ENCODE data around the gene KRTAP17-1.
"Not testable (repeated sequence)": the region's sequence is repeated elsewhere in the genome, so short reads cannot be mapped to it uniquely, and the experiment has no call there.

Gene KRTAP17-1

GRCh38 chr17:41315204-41315794 lies at the start of gene KRTAP17-1:
Gene KRTAP17-1 (minus strand): TSS chr17:41315710. CDS start chr17:41315650, 60 bp downstream.
- Mint-ChIP-seq H3K27ac (no peak within 1 kb of the TSS), H3K27me3 (peaks cover 19% of the 10 kb centered on the region), H3K36me3 (ENCODE audit: low read depth) (no peaks in the 10 kb centered on the region), H3K4me3 (no peak within 1 kb of the TSS), H3K9me3 (peaks cover 9% of the 10 kb centered on the region), H3K4me1 (ENCODE audit: low read depth) (no peaks in the 10 kb centered on the region)
- intact Hi-C loops (cut with micrococcal nuclease), result no loop called here

- Mint-ChIP-seq H3K36me3 (ENCODE audit: low read depth) (no peaks in the 10 kb centered on the region), H3K9me3 (no peaks in the 10 kb centered on the region), H3K4me1 (ENCODE audit: low read depth) (no peaks in the 10 kb centered on the region), H3K27ac (no peak overlapping the region), H3K27me3 (peaks cover 8% of the 10 kb centered on the region), H3K4me3 (no peak overlapping the region)
- intact Hi-C loops (cut with micrococcal nuclease), result no loop called here
Observed at GRCh38 chr17:41363881-41364280, 48.4 kb upstream of the KRTAP17-1 start.

GRCh38 chr17:41360296-41360995 lies 44.9 kb upstream of the KRTAP17-1 start:
- Mint-ChIP-seq H3K4me1 (ENCODE audit: low read depth) (no peaks in the 10 kb centered on the region), H3K9me3 (no peaks in the 10 kb centered on the region), H3K27me3 (peaks cover 11% of the 10 kb centered on the region), H3K27ac (no peak overlapping the region), H3K4me3 (no peak overlapping the region), H3K36me3 (ENCODE audit: low read depth) (no peaks in the 10 kb centered on the region)
- intact Hi-C loops (cut with micrococcal nuclease), result no loop called here

- Mint-ChIP-seq H3K4me3 (no peak overlapping the region), H3K27me3 (peaks cover 9% of the 10 kb centered on the region), H3K4me1 (ENCODE audit: low read depth) (no peaks in the 10 kb centered on the region), H3K36me3 (ENCODE audit: low read depth) (no peaks in the 10 kb centered on the region), H3K27ac (no peak overlapping the region), H3K9me3 (no peaks in the 10 kb centered on the region)
- intact Hi-C loops (cut with micrococcal nuclease), result no loop called here
Observed at GRCh38 chr17:41354536-41354935, 39.0 kb upstream of the KRTAP17-1 start.

- Mint-ChIP-seq H3K4me3 (no peak overlapping the region), H3K27me3 (peaks cover 7% of the 10 kb centered on the region)
- intact Hi-C loops (cut with micrococcal nuclease), result no loop called here
Observed at GRCh38 chr17:41352597-41353366, 37.3 kb upstream of the KRTAP17-1 start.

GRCh38 chr17:41351177-41351576 lies 35.7 kb upstream of the KRTAP17-1 start:
- Mint-ChIP-seq H3K4me1 (ENCODE audit: low read depth) (no peaks in the 10 kb centered on the region), H3K27me3 (peaks cover 5% of the 10 kb centered on the region), H3K36me3 (ENCODE audit: low read depth) (no peaks in the 10 kb centered on the region), H3K4me3 (no peak overlapping the region), H3K9me3 (no peaks in the 10 kb centered on the region), H3K27ac (no peak overlapping the region)
- intact Hi-C loops (cut with micrococcal nuclease), result no loop called here

More at GRCh38 chr17:41352597-41353366, 37.3 kb upstream of the KRTAP17-1 start:
- Mint-ChIP-seq H3K27ac (no peak overlapping the region), H3K4me1 (ENCODE audit: low read depth) (no peaks in the 10 kb centered on the region), H3K9me3 (no peaks in the 10 kb centered on the region), H3K36me3 (ENCODE audit: low read depth) (no peaks in the 10 kb centered on the region)

- H3K36me3 Mint-ChIP-seq (ENCODE audit: low read depth); H3K4me1 Mint-ChIP-seq (ENCODE audit: low read depth); H3K27ac Mint-ChIP-seq; H3K4me3 Mint-ChIP-seq; H3K9me3 Mint-ChIP-seq; intact Hi-C loops (cut with micrococcal nuclease); H3K27me3 Mint-ChIP-seq: not testable (repeated sequence)
Observed at GRCh38 chr17:41350381-41350878, 34.9 kb upstream of the KRTAP17-1 start, which contains the start of gene KRT33A. Gene KRT33A (minus strand): TSS chr17:41350828. CDS start chr17:41350767, 61 bp downstream.

- no peak overlapping the region for H3K4me3 Mint-ChIP-seq
- H3K27ac Mint-ChIP-seq, result no peak overlapping the region
- H3K9me3 Mint-ChIP-seq, result peaks cover 5% of the 10 kb centered on the region
- intact Hi-C loops (cut with micrococcal nuclease), result no loop called here
- H3K4me1 Mint-ChIP-seq (ENCODE audit: low read depth), result no peaks in the 10 kb centered on the region
- H3K36me3 Mint-ChIP-seq (ENCODE audit: low read depth), result no peaks in the 10 kb centered on the region
- peaks cover 5% of the 10 kb centered on the region for H3K27me3 Mint-ChIP-seq
Observed at GRCh38 chr17:41347869-41348760, 32.6 kb upstream of the KRTAP17-1 start.

GRCh38 chr17:41346421-41346820 lies 30.9 kb upstream of the KRTAP17-1 start:
- peaks cover 19% of the 10 kb centered on the region for H3K9me3 Mint-ChIP-seq
- H3K4me1 Mint-ChIP-seq (ENCODE audit: low read depth); H3K4me3 Mint-ChIP-seq; H3K27me3 Mint-ChIP-seq; H3K27ac Mint-ChIP-seq; H3K36me3 Mint-ChIP-seq (ENCODE audit: low read depth); intact Hi-C loops (cut with micrococcal nuclease): not testable (repeated sequence)

GRCh38 chr17:41345992-41346391 lies 30.5 kb upstream of the KRTAP17-1 start:
- intact Hi-C loops (cut with micrococcal nuclease), result no loop called here
- Mint-ChIP-seq H3K4me3 (no peak overlapping the region), H3K27ac (no peak overlapping the region), H3K36me3 (ENCODE audit: low read depth) (no peaks in the 10 kb centered on the region), H3K9me3 (peaks cover 19% of the 10 kb centered on the region), H3K27me3 (no peaks in the 10 kb centered on the region), H3K4me1 (ENCODE audit: low read depth) (peaks cover 2% of the 10 kb centered on the region)

GRCh38 chr17:41343029-41343428 lies 27.5 kb upstream of the KRTAP17-1 start:
- Mint-ChIP-seq H3K27me3 (no peaks in the 10 kb centered on the region), H3K36me3 (ENCODE audit: low read depth) (no peaks in the 10 kb centered on the region), H3K27ac (no peak overlapping the region), H3K9me3 (peaks cover 19% of the 10 kb centered on the region), H3K4me3 (no peak overlapping the region), H3K4me1 (ENCODE audit: low read depth) (peaks cover 25% of the 10 kb centered on the region)
- intact Hi-C loops (cut with micrococcal nuclease), result no loop called here

- intact Hi-C loops (cut with micrococcal nuclease), result no loop called here
- peaks cover 25% of the 10 kb centered on the region for H3K4me1 Mint-ChIP-seq (ENCODE audit: low read depth)
- H3K27ac Mint-ChIP-seq, result no peak overlapping the region
- H3K36me3 Mint-ChIP-seq (ENCODE audit: low read depth), result no peaks in the 10 kb centered on the region
- H3K27me3 Mint-ChIP-seq, result no peaks in the 10 kb centered on the region
- no peak overlapping the region for H3K4me3 Mint-ChIP-seq
- peaks cover 19% of the 10 kb centered on the region for H3K9me3 Mint-ChIP-seq
Observed at GRCh38 chr17:41340934-41341861, 25.7 kb upstream of the KRTAP17-1 start.
